Measurements from ENCODE around the gene CBX1. TPM values are rescaled to one million over a fixed set of nuclear protein-coding genes. Genes with fewer than 3 reads are reported as not detected.
A peak's percentile ranks its signal among the peaks of the same experiment; 100 is the strongest.
"Not testable (repeated sequence)": the region's sequence is repeated elsewhere in the genome, so short reads cannot be mapped to it uniquely, and the experiment has no call there.

CBX1 gene
- total RNA-seq, 1 donor from 2014 or later: 91.1 TPM

DNA sequence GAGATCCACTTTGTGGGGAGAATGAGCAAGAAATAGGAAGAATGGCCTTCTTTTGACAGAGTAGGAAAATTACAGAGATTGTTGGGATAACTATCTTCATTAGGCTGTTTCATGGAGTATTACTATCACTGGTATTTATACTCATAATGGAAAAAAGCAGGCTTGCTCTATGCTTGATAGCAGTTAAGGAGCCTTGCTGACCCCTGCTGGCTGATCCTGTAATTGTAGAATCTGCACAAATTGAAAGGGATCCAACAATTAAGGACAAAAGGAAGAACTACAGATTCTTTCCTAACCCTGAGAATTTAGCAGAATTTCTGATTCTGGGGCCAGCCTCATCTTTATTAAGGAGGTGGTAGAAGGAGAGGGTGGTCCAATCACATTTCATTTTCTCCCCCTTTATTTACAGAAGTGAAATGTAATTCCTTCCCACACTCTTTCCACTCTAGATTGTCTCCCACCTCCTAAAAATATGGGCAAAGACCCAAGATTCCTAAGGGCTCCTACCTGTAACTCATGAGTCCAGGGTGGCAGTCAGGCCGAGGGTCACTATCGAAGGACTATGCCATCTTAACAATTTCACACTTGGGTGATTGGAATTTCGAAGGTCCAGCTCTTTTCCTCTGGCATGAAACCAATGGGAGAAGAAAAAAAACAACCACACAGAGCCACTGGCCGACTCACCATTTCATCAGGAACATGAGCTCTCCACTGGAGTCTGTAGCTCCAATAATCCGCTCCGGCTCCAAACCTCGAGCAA, 26.8 kb downstream of the CBX1 start:
- peak overlapping the region; percentile 2 for H3K27ac Mint-ChIP-seq (ENCODE audit: unreplicated experiment)
- H3K36me3 Mint-ChIP-seq (ENCODE audit: low read depth, unreplicated experiment): peaks cover 6% of the 10 kb centered on the region
- TF ChIP-seq, protein P1, sequence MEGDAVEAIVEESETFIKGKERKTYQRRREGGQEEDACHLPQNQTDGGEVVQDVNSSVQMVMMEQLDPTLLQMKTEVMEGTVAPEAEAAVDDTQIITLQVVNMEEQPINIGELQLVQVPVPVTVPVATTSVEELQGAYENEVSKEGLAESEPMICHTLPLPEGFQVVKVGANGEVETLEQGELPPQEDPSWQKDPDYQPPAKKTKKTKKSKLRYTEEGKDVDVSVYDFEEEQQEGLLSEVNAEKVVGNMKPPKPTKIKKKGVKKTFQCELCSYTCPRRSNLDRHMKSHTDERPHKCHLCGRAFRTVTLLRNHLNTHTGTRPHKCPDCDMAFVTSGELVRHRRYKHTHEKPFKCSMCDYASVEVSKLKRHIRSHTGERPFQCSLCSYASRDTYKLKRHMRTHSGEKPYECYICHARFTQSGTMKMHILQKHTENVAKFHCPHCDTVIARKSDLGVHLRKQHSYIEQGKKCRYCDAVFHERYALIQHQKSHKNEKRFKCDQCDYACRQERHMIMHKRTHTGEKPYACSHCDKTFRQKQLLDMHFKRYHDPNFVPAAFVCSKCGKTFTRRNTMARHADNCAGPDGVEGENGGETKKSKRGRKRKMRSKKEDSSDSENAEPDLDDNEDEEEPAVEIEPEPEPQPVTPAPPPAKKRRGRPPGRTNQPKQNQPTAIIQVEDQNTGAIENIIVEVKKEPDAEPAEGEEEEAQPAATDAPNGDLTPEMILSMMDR (IDR thresholded peaks at IDR 0.05; ENCODE audit: unreplicated experiment): peak; percentile 59

GRCh38 chr17:48073566-48074094, 27.6 kb downstream of the CBX1 start:
- not testable (repeated sequence) for H3K9me3 Mint-ChIP-seq (ENCODE audit: unreplicated experiment); H3K27ac Mint-ChIP-seq (ENCODE audit: unreplicated experiment); H3K36me3 Mint-ChIP-seq (ENCODE audit: low read depth, unreplicated experiment); H3K4me3 Mint-ChIP-seq (ENCODE audit: unreplicated experiment); H3K4me1 Mint-ChIP-seq (ENCODE audit: unreplicated experiment); H3K27me3 Mint-ChIP-seq (ENCODE audit: unreplicated experiment); DNase-seq (ENCODE audit: low spot score)

More for the DNA sequence above, 26.8 kb downstream of the CBX1 start:
- no peaks in the 10 kb centered on the region for H3K9me3 Mint-ChIP-seq (ENCODE audit: unreplicated experiment)
- H3K4me3 Mint-ChIP-seq (ENCODE audit: unreplicated experiment): no peak overlapping the region
- peak; percentile 75 for DNase-seq (ENCODE audit: low spot score)
- H3K27me3 Mint-ChIP-seq (ENCODE audit: unreplicated experiment): no peaks in the 10 kb centered on the region
- no peaks in the 10 kb centered on the region for H3K4me1 Mint-ChIP-seq (ENCODE audit: unreplicated experiment)

DNA sequence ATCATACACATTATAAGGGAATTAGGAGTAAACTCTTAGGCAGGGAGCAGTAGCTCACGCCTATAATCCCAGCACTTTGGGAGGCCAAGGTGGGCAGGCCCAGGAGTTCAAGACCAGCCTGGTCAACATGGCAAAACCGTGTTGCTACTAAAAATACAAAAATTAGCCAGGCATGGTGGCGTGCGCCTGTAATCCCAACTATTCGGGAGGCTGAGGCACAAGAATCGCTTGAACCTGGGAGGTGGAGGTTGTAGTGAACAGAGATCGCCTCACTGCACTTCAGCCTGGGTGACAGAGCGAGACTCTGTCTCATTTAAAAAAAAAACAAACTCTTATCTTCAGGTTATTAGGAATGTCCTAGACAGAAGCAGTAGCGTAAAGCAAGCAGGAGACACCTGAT, 28.5 kb downstream of the CBX1 start:
- not testable (repeated sequence) for DNase-seq (ENCODE audit: low spot score); H3K4me3 Mint-ChIP-seq (ENCODE audit: unreplicated experiment); H3K27ac Mint-ChIP-seq (ENCODE audit: unreplicated experiment); H3K4me1 Mint-ChIP-seq (ENCODE audit: unreplicated experiment); H3K9me3 Mint-ChIP-seq (ENCODE audit: unreplicated experiment); H3K27me3 Mint-ChIP-seq (ENCODE audit: unreplicated experiment)
- H3K36me3 Mint-ChIP-seq (ENCODE audit: low read depth, unreplicated experiment): peaks cover 14% of the 10 kb centered on the region

DNA sequence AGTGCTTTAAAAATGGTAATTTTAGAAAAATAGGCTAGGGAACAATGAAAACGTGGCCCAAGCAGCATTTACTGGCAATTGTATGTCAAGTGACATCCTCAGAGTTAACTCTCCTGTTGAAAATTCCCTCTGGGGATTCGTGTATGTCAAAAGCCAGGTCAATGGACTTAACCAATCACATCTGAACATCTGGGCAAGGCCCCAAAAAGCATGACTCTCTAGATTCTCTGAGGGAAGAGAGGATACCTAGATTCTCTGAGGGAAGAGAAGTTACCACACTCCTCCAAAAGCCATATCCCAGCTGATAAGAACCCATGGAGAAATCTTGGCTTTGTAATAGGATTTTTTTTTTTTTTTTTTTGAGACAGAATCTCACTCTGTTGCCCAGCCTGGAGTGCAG, 29.6 kb downstream of the CBX1 start:
- H3K27ac Mint-ChIP-seq (ENCODE audit: unreplicated experiment): no peak overlapping the region

GRCh38 chr17:48070195-48070594, 31.1 kb downstream of the CBX1 start:
- H3K27ac Mint-ChIP-seq (ENCODE audit: unreplicated experiment): no peak overlapping the region
- H3K4me1 Mint-ChIP-seq (ENCODE audit: unreplicated experiment): no peaks in the 10 kb centered on the region
- no peak for DNase-seq (ENCODE audit: low spot score)
- TF ChIP-seq, protein P1 (IDR thresholded peaks at IDR 0.05; ENCODE audit: unreplicated experiment): no peak
- peaks cover 15% of the 10 kb centered on the region for H3K36me3 Mint-ChIP-seq (ENCODE audit: low read depth, unreplicated experiment)
- H3K27me3 Mint-ChIP-seq (ENCODE audit: unreplicated experiment): no peaks in the 10 kb centered on the region
- no peak overlapping the region for H3K4me3 Mint-ChIP-seq (ENCODE audit: unreplicated experiment)
- no peaks in the 10 kb centered on the region for H3K9me3 Mint-ChIP-seq (ENCODE audit: unreplicated experiment)

More for the DNA sequence above, 29.6 kb downstream of the CBX1 start:
- TF ChIP-seq, protein P1 (IDR thresholded peaks at IDR 0.05; ENCODE audit: unreplicated experiment): no peak
- Mint-ChIP-seq H3K27me3 (ENCODE audit: unreplicated experiment) (no peaks in the 10 kb centered on the region), H3K4me1 (ENCODE audit: unreplicated experiment) (no peaks in the 10 kb centered on the region), H3K4me3 (ENCODE audit: unreplicated experiment) (no peak overlapping the region), H3K9me3 (ENCODE audit: unreplicated experiment) (no peaks in the 10 kb centered on the region), H3K36me3 (ENCODE audit: low read depth, unreplicated experiment) (peaks cover 14% of the 10 kb centered on the region)
- DNase-seq (ENCODE audit: low spot score): no peak

GRCh38 chr17:48068491-48068961, 32.8 kb downstream of the CBX1 start:
- Mint-ChIP-seq H3K4me3 (ENCODE audit: unreplicated experiment) (no peak overlapping the region), H3K27me3 (ENCODE audit: unreplicated experiment) (no peaks in the 10 kb centered on the region), H3K4me1 (ENCODE audit: unreplicated experiment) (no peaks in the 10 kb centered on the region), H3K9me3 (ENCODE audit: unreplicated experiment) (no peaks in the 10 kb centered on the region), H3K27ac (ENCODE audit: unreplicated experiment) (peak overlapping the region; percentile 11), H3K36me3 (ENCODE audit: low read depth, unreplicated experiment) (peaks cover 17% of the 10 kb centered on the region)
- DNase-seq (ENCODE audit: low spot score): peak; percentile 42
- TF ChIP-seq, protein P1 (IDR thresholded peaks at IDR 0.05; ENCODE audit: unreplicated experiment): peak; percentile 71

GRCh38 chr17:48067808-48068207, 33.5 kb downstream of the CBX1 start:
- peaks cover 13% of the 10 kb centered on the region for H3K36me3 Mint-ChIP-seq (ENCODE audit: low read depth, unreplicated experiment)
- not testable (repeated sequence) for H3K27me3 Mint-ChIP-seq (ENCODE audit: unreplicated experiment); H3K27ac Mint-ChIP-seq (ENCODE audit: unreplicated experiment); H3K4me3 Mint-ChIP-seq (ENCODE audit: unreplicated experiment); DNase-seq (ENCODE audit: low spot score); H3K9me3 Mint-ChIP-seq (ENCODE audit: unreplicated experiment); H3K4me1 Mint-ChIP-seq (ENCODE audit: unreplicated experiment)
